ENCODE data around the gene ARHGEF28. TPM values are rescaled to one million over a fixed set of nuclear protein-coding genes. Genes with fewer than 3 reads are reported as not detected.

Gene ARHGEF28
- total RNA-seq, 4 donors from 2014 or later, result 8.2 to 16.5 (median 15.4) TPM

GRCh38 chr5:73770172-73771025, 144.4 kb downstream of the ARHGEF28 start:
- TF ChIP-seq CTCF (IDR thresholded peaks at IDR 0.05), result no peak
- ATAC-seq (ENCODE audit: low FRiP score) (no peak), DNase-seq (ENCODE audit: low spot score) (no peak)

- no peak for DNase-seq (ENCODE audit: low spot score)
- no peak for ATAC-seq (ENCODE audit: low FRiP score)
- no peak for TF ChIP-seq CTCF (IDR thresholded peaks at IDR 0.05)
These were observed 148.9 kb downstream of the ARHGEF28 start for GRCh38 chr5:73774924-73775323.

GRCh38 chr5:73776405-73776804, 150.4 kb downstream of the ARHGEF28 start:
- ATAC-seq (ENCODE audit: low FRiP score) (no peak), DNase-seq (ENCODE audit: low spot score) (no peak)
- TF ChIP-seq CTCF (IDR thresholded peaks at IDR 0.05), result no peak

GRCh38 chr5:73777192-73777591, 151.2 kb downstream of the ARHGEF28 start:
- no peak for TF ChIP-seq CTCF (IDR thresholded peaks at IDR 0.05)
- ATAC-seq (ENCODE audit: low FRiP score) (no peak), DNase-seq (ENCODE audit: low spot score) (no peak)

- no peak for TF ChIP-seq CTCF (IDR thresholded peaks at IDR 0.05)
- ATAC-seq (ENCODE audit: low FRiP score) (no peak), DNase-seq (ENCODE audit: low spot score) (no peak)
These were observed 154.5 kb downstream of the ARHGEF28 start for GRCh38 chr5:73780302-73781080.

- DNase-seq (ENCODE audit: low spot score), result no peak
- ATAC-seq (ENCODE audit: low FRiP score), result no peak
- no peak for TF ChIP-seq CTCF (IDR thresholded peaks at IDR 0.05)
These were observed 155.2 kb downstream of the ARHGEF28 start for GRCh38 chr5:73781107-73781768.

Measured in omental fat pad (tissue), 4 donors.